OCI-LY7 (cell line): ENCODE data around the gene SNRNP25.

Experiments
- CTCF ChIP-seq: fragments of 200-600 bp; sonication (generic); conservative IDR thresholded peaks from 2 replicates; pipeline ENCODE4 v1.5.1; 2014; ENCODE audit warnings: mild to moderate bottlenecking, antibody characterized with exemption, low read length, moderate library complexity, mixed read lengths
- EZH2phosphoT487 ChIP-seq: fragments of 200-600 bp; sonication (generic); IDR thresholded peaks from 2 replicates; pipeline ENCODE4 v1.6.1; 2018; ENCODE audit warnings: low read depth, borderline replicate concordance, mild to moderate bottlenecking, mixed run types, antibody characterized with exemption, low read length, moderate library complexity, mixed read lengths

GRCh38 chr16:92431-93339 lies 39.1 kb downstream of the SNRNP25 start:
- TF ChIP-seq CTCF, result no peak
- no peak for TF ChIP-seq EZH2phosphoT487
